Gastroesophageal sphincter (tissue), 4 donors: ENCODE results near the gene PAX7. TPM values are rescaled to one million over a fixed set of nuclear protein-coding genes. Genes with fewer than 3 reads are reported as not detected.

Experiments
- ATAC-seq: fragments of 150-250 bp; one replicate; pipeline ENCODE4 v1.9.1; 2016; ENCODE audit warnings: mild to moderate bottlenecking, moderate library complexity
- H3K27ac ChIP-seq, 4 donors: fragments of 200-600 bp; sonication (generic) in 3 of 4; 1 replicate in 3 of 4; 2 replicates in 1 of 4; pipeline ENCODE4 v1.5.1; 2016 to 2019
- H3K27me3 ChIP-seq: fragments of 200-600 bp; sonication (generic); one replicate; pipeline ENCODE4 v1.5.1; 2019
- H3K36me3 ChIP-seq, 2 donors: fragments of 200-600 bp; sonication (generic); one replicate each; pipeline ENCODE4 v1.5.1; 2019; ENCODE audit warnings: control low read depth in 1 of 2
- H3K4me1 ChIP-seq, 3 donors: fragments of 200-600 bp; sonication (generic); 1 replicate in 2 of 3; 2 replicates in 1 of 3; pipeline ENCODE4 v1.5.1; 2016 to 2019; ENCODE audit warnings: control low read depth in 2 of 3
- H3K4me3 ChIP-seq, 2 donors: fragments of 200-600 bp; sonication (generic); one replicate each; pipeline ENCODE4 v1.5.1; 2019; ENCODE audit warnings: mild to moderate bottlenecking in 1 of 2, moderate library complexity in 1 of 2
- H3K9me3 ChIP-seq, 3 donors: fragments of 200-600 bp; sonication (generic); one replicate each; pipeline ENCODE4 v1.5.1; 2017 to 2019; ENCODE audit warnings: control low read depth in 2 of 3
- EP300 ChIP-seq: sonication (generic); formaldehyde crosslinking; IDR thresholded peaks from one replicate; pipeline ENCODE4 v1.6.1; 2017; ENCODE audit warnings: antibody characterized with exemption, mild to moderate bottlenecking
- POLR2A ChIP-seq, 2 donors: fragments of 450-650 bp; IDR thresholded peaks; one replicate each; pipeline ENCODE4 v1.6.1; 2017; ENCODE audit warnings: antibody characterized with exemption in 2 of 2, mild to moderate bottlenecking in 2 of 2, moderate library complexity in 1 of 2
- POLR2AphosphoS5 ChIP-seq: sonication (generic); formaldehyde crosslinking; IDR thresholded peaks from one replicate; pipeline ENCODE4 v1.6.1; 2017; ENCODE audit warnings: antibody characterized with exemption
- WGBS, 2 donors: methylation state at CpG; one replicate each; pipeline ENCODE4 v1.1.5; 2018; ENCODE audit warnings: low coverage in 1 of 2; 5-methylcytosine and 5-hydroxymethylcytosine counted together
- total RNA-seq, 4 donors: library from RNA; depleted of rRNA; stranded (reverse); fragments of >200 nt; gene quantifications; one replicate each; pipeline ENCODE4 v1.1.0, GENCODE V29; 2016
- TF ChIP-seq, protein P1 (sequence below), 4 experiments: fragments of 200-600 bp in 2 of 4; fragments of 450-650 bp in 2 of 4; sonication (generic) in 1 of 4; IDR thresholded peaks; one replicate each; pipeline ENCODE4 v1.5.1; 2017 to 2019; ENCODE audit warnings: antibody characterized with exemption in 4 of 4, mild to moderate bottlenecking in 2 of 4, moderate library complexity in 2 of 4

The PAX7 gene
- total RNA-seq, 4 donors from 2014 or later, result not detected

GRCh38 chr1:18641005-18641941, 10.6 kb downstream of the PAX7 start:
- H3K27ac ChIP-seq, result no peak overlapping the region
- no peak overlapping the region for H3K4me3 ChIP-seq
- H3K36me3 ChIP-seq, result no peaks in the 10 kb centered on the region
- peaks cover 0 to 37% (median 0%) of the 10 kb centered on the region in 3 donors for H3K4me1 ChIP-seq
- ATAC-seq, result no peak
- TF ChIP-seq, protein P1, sequence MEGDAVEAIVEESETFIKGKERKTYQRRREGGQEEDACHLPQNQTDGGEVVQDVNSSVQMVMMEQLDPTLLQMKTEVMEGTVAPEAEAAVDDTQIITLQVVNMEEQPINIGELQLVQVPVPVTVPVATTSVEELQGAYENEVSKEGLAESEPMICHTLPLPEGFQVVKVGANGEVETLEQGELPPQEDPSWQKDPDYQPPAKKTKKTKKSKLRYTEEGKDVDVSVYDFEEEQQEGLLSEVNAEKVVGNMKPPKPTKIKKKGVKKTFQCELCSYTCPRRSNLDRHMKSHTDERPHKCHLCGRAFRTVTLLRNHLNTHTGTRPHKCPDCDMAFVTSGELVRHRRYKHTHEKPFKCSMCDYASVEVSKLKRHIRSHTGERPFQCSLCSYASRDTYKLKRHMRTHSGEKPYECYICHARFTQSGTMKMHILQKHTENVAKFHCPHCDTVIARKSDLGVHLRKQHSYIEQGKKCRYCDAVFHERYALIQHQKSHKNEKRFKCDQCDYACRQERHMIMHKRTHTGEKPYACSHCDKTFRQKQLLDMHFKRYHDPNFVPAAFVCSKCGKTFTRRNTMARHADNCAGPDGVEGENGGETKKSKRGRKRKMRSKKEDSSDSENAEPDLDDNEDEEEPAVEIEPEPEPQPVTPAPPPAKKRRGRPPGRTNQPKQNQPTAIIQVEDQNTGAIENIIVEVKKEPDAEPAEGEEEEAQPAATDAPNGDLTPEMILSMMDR (IDR thresholded peaks at IDR 0.05), result no peak
- TF ChIP-seq POLR2A (IDR thresholded peaks at IDR 0.05), result no peak
- TF ChIP-seq EP300, result no peak
- no peak for TF ChIP-seq POLR2AphosphoS5
- H3K9me3 ChIP-seq, result no peaks in the 10 kb centered on the region
- H3K27me3 ChIP-seq, result peaks cover 100% of the 10 kb centered on the region
- 3 to 4% methylated on average over 17 to 35 of the region's 49 CpGs for WGBS, 2 donors

DNA sequence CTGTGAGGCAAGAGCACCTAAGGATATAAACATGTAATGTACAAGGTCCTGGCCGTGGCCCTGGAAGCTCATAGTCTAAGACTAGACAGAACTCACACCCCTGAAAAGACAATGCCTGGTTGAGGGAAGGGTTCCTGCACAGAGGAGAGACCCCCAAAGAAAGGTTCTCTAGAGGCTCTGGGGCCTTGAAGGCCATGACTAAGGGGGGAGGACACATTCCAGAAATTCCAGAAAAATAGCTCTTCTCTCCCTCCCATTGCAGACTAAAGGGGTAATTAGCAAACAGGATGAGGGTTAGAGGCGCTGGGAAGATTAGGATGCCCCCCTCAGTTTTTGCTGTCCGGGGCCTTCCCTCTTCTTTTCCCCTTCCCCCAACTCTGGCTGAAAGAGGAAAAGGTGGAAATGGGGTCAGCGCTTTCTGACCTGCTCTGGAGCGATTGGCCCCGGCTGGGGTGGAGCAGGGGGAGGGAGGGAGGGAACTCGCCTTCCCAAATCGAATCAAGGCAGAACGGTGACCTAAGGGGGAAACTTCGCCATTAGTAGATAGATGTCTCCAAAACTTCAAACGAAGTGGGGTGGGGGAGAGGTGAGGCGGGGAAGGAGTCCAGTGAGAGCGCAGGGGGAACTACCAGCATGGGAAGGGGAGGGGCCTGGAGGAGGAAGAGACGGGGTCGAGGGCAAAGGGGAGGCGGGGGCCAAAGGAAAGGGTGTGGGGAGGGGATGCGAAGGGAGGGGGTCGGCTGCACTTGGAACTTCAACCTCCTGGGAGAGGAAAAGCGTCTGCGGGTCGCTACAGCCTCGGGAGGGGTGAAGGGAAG, 11.8 kb downstream of the PAX7 start:
- ATAC-seq, result no peak

GRCh38 chr1:18643154-18644012, 12.7 kb downstream of the PAX7 start:
- H3K27me3 ChIP-seq, result peaks cover 100% of the 10 kb centered on the region
- 0 to 1% methylated on average over 21 to 22 of the region's 73 CpGs for WGBS, 2 donors
- no peaks in the 10 kb centered on the region for H3K36me3 ChIP-seq
- H3K4me3 ChIP-seq, result no peak overlapping the region
- H3K27ac ChIP-seq, result no peak overlapping the region
- TF ChIP-seq POLR2A (IDR thresholded peaks at IDR 0.05), result no peak
- TF ChIP-seq EP300, result no peak
- TF ChIP-seq POLR2AphosphoS5, result no peak
- TF ChIP-seq, protein P1 (IDR thresholded peaks at IDR 0.05), result no peak
- no peak for ATAC-seq
- no peaks in the 10 kb centered on the region for H3K9me3 ChIP-seq
- peaks cover 0 to 39% (median 7%) of the 10 kb centered on the region in 3 donors for H3K4me1 ChIP-seq

More for the DNA sequence above, 11.8 kb downstream of the PAX7 start:
- peaks cover 0 to 39% (median 7%) of the 10 kb centered on the region in 3 donors for H3K4me1 ChIP-seq
- H3K27me3 ChIP-seq, result peaks cover 100% of the 10 kb centered on the region
- no peaks in the 10 kb centered on the region for H3K36me3 ChIP-seq
- H3K4me3 ChIP-seq, result no peak overlapping the region
- TF ChIP-seq EP300 (no peak), POLR2AphosphoS5 (no peak), POLR2A (IDR thresholded peaks at IDR 0.05) (no peak)
- TF ChIP-seq, protein P1 (IDR thresholded peaks at IDR 0.05), result no peak
- no peaks in the 10 kb centered on the region for H3K9me3 ChIP-seq
- whole genome bisulfite sequencing, 2 donors, result 0 to 2% methylated on average over 1 to 21 of the region's 22 CpGs
- H3K27ac ChIP-seq, result no peak overlapping the region

- no peaks in the 10 kb centered on the region for H3K36me3 ChIP-seq
- WGBS, 2 donors, result 0% methylated on average over 3 of the region's 22 CpGs; no CpG with 5 or more reads in 1 of the 2 donors
- ATAC-seq, result no peak
- peaks cover 100% of the 10 kb centered on the region for H3K27me3 ChIP-seq
- TF ChIP-seq EP300 (no peak), POLR2A (IDR thresholded peaks at IDR 0.05) (no peak), POLR2AphosphoS5 (no peak)
- TF ChIP-seq, protein P1 (IDR thresholded peaks at IDR 0.05), result no peak
- no peak overlapping the region for H3K4me3 ChIP-seq
- no peak overlapping the region for H3K27ac ChIP-seq
- no peaks in the 10 kb centered on the region for H3K9me3 ChIP-seq
- peaks cover 0 to 39% (median 7%) of the 10 kb centered on the region in 3 donors for H3K4me1 ChIP-seq
Observed at GRCh38 chr1:18644013-18644399, 13.4 kb downstream of the PAX7 start.
